A673 (cell line): ENCODE results near the gene TCERG1L.

Experiments
- CTCF ChIP-seq: fragments of 300-800, 200-600 bp; sonication (generic); conservative IDR thresholded peaks from 2 replicates; pipeline ENCODE4 v1.5.1; 2017; ENCODE audit warnings: low read depth, mild to moderate bottlenecking, antibody characterized with exemption, low read length, moderate library complexity, mixed read lengths
- EZH2 ChIP-seq: fragments of 200-600 bp; sonication (generic); IDR thresholded peaks from 2 replicates; pipeline ENCODE4 v1.6.1; 2017; ENCODE audit warnings: borderline replicate concordance, low read depth, mild to moderate bottlenecking, mixed read lengths, antibody characterized with exemption, low read length; ENCODE audit not compliant: poor library complexity, severe bottlenecking

GRCh38 chr10:131063311-131063710 is 248.2 kb downstream of the TCERG1L start:
- TF ChIP-seq CTCF, result no peak
- TF ChIP-seq EZH2, result no peak
